GM18502 (cell line): Measurements from ENCODE around the gene TNFAIP2.

Experiments
- ATAC-seq: cut with Tn5 transposase; IDR thresholded peaks from one replicate; pipeline ENCODE4 v1.9.1; 2021; ENCODE audit warnings: mild to moderate bottlenecking; ENCODE audit not compliant: unreplicated experiment, poor library complexity

Gene TNFAIP2, protein sequence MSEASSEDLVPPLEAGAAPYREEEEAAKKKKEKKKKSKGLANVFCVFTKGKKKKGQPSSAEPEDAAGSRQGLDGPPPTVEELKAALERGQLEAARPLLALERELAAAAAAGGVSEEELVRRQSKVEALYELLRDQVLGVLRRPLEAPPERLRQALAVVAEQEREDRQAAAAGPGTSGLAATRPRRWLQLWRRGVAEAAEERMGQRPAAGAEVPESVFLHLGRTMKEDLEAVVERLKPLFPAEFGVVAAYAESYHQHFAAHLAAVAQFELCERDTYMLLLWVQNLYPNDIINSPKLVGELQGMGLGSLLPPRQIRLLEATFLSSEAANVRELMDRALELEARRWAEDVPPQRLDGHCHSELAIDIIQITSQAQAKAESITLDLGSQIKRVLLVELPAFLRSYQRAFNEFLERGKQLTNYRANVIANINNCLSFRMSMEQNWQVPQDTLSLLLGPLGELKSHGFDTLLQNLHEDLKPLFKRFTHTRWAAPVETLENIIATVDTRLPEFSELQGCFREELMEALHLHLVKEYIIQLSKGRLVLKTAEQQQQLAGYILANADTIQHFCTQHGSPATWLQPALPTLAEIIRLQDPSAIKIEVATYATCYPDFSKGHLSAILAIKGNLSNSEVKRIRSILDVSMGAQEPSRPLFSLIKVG

DNA sequence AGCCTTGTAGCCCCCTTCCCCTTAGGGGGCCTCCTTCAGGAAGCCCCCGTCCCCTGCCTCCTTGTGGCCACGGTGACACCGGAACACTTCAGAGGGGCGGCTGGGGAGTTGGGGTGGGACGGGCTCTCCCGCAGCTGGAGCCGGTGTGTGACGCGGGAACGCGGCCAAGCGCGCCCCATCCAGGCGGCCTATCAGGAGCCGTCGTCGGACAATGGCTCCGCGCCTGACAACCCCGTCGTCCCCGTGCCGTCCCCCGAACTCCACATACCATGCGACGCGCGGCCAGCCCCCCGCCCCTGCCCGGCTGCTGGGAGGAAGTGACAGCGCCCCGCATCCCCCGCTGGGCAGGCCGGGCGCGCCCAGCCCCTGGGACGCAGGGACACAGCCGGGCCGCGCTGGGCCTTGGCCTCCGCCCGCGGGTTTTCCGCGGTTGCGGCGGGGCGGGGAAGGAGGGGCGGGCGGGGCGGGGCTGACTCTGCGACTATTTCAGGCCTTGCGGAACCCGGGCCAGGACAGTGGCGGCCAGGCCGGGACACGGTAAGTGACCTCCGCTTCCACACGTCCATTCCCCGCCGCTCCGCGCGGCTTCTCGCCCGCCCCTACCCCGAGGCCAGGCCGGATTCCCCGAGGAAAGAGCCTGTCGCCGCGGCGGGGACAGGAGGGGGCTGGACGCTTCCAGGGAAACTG, at the start of gene TNFAIP2:
TSS of gene TNFAIP2 (plus strand) at position 515 of the 687 bp plus-strand sequence. CDS start 2,997 bp downstream, outside the sequence.
- no peak for ATAC-seq

DNA sequence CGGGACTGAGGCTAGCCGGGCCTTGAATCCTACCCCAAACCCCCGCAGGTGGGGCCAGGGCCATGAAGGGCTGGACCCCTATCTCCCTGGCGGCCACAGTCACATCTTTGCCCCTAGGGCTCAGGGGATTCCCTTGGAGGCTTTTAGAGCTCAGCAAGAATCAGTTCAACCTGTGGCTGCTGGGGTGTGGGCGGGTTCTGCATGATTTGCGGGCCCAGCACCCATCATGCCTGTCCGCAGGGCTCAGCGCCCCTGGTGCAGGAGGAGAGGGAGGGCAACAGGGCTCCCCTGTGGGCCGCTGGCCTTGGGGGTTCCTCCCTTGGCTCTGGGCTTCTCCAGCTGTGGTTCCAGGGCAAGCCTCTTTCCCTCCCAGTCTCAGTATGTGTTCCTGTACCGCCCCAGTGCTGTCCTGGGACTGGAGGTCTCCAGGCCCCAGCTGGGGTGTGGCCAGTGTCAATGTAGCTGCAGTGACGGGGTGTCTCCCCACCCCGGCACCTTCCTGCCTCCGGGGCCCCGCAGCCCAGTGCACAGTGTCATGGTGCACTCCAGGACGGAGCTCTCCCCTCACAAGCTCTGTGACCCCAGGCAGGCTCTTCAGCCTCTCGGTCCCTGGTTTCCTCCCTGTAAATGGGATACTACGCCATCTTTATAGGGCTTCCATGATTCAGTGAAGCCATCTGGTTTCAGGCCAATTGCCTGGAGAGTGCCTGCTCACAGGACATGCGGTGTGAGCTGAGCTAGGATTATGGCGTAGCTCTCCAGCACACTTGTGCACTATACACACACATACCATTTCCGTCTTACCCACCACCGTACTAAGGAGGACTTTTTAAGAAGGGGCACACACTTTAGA, 49.2 kb upstream of the TNFAIP2 start:
- no peak for ATAC-seq

DNA sequence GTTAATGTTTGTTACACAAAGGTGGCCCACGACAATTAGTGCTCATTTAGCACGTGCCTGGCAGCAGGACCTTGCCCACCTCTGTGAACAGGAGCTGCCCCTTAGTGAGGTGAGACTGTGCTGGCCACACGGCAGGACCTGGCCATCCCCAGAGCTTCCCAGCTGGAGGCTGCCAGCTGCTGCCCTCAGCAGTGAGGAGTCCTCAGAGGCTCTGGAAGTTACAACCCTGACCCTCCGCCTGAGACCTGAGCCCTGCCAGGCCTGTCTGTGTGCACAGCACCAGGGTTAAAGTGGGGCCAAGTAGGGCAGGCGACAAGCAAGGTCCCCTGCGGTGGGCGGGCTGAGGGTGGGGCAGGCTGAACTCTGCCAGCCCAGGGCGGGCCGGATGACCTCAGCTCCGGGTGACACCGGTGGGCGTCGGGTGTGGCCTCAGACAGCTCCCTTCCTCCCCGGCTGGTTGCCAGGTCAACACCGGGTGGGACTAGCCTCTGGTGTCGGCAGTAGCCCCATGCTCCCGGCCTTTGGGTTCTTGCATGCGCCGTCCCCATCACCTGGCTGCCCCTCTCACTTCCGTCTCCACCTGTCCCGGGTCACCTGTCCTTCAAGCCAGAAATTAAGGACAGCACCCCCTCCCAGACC, 48.4 kb upstream of the TNFAIP2 start:
- ATAC-seq, result no peak

DNA sequence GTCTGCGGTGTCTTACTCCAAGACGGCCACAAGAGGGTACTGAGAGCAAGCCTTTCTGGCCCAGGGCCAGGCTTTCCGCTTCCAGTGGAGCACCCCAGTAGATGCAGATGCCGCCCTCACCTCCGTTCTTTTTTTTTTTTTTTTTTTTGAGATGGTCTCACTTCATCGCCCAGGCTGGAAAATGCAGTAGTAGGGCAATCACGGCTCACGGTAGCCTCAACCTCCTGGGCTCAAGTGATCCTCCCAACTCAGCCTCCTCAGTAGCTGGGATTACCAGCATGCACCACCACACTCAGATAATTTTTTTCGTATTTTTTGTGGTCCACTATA, 44.9 kb upstream of the TNFAIP2 start:
- ATAC-seq, result peak; percentile 57

DNA sequence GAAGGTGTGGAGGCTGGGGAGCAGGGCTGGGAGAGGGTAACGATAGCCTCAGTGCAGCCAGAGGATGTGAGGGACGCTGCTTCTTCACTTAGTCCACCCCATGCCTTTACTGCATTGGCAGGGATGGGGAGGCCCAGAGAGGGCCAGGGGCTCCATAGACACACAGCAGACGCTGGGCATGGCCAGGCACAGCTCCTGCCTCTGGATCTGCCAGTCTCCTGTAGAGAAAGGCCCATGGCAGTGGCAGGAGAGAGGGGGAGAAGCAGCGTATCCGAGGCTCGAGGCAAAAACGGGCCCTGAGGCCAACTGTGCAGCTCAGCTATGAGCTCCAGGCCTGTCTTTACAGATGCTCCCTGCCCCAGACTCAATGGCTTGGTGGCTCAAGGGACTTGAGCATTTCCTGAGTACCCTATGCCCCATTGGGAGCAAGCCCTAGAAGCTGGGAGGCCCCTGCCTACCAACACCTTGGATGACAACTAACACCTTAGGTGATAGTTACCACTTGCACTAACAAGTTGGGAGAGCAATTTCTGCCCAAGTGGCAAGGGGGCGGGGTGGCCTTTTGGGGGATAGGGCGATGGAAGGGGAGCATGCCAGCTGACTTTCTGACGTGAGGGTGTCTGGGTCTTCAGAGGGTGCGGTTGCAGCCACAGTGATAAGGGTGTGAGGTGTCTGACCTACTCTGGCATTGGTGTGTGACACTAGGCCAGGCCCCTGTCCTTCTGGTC, 44.2 kb upstream of the TNFAIP2 start:
- ATAC-seq, result no peak

DNA sequence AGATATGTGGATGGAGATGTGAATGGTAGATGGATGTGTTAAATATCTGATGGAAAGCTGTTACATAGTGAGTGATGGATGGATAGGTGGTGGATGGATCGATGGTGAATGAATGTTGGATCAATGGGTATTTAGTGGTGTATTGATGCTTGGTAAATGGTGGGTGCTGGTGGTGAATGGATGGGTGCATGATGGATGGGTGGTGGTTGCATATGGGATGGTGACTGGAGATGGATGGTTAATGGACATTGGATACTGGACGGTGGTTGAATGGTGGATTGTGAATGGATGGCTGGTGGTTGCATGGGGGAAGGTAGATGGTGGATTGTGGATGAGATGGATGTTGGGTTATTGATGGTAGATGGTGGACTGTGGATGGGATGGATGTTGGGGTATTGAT, 41.3 kb upstream of the TNFAIP2 start:
- ATAC-seq, result no peak

DNA sequence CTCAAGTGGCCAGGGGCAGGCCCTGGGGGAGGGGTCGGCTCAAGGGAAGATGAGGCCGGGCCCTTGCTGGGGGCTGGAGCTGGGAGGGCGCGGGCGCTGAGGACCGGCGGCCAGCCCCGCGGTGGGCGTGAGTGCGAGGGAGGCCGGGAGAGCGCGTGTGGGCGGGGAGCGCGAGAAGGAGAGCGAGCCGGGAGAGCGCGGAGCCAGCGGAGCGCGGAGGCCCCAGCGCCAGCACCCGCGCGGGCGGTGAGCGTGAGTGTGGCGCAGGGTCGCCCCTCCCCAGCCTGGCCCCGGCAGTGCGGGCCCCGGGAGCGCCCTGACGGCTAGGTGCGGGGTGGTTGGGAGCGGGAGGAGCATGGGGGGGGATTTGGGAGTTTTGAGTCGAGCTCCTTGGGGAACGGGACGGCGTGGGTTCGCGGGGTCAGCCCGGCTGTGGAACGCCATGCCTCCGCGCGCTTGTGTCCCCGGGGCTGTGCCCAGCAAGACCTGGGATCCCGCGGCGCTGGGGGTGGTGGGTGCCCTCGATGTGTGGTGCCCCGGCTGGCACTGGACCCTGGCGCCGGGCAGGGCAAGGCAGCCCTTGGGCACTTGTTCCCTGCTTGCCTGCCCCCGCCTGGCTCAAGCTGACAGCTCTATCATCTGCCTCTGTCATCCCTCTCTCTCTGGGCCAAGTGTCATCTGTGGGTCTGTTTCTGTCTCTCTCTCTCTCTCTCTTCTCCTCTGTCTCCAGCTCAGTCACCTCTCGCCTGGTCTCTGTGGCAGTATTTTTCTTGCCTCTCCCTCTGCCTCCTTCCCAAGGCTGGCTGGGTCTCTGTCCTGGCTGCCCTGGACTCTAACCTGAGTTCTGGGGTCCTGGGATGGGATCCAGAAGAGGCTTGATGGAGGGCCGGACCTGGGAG, 39.0 kb upstream of the TNFAIP2 start, which contains the start of gene LBHD2:
TSS of gene LBHD2 (plus strand) at position 190 of the 899 bp plus-strand sequence. CDS start 1,803 bp downstream, outside the sequence.
- ATAC-seq, result no peak

DNA sequence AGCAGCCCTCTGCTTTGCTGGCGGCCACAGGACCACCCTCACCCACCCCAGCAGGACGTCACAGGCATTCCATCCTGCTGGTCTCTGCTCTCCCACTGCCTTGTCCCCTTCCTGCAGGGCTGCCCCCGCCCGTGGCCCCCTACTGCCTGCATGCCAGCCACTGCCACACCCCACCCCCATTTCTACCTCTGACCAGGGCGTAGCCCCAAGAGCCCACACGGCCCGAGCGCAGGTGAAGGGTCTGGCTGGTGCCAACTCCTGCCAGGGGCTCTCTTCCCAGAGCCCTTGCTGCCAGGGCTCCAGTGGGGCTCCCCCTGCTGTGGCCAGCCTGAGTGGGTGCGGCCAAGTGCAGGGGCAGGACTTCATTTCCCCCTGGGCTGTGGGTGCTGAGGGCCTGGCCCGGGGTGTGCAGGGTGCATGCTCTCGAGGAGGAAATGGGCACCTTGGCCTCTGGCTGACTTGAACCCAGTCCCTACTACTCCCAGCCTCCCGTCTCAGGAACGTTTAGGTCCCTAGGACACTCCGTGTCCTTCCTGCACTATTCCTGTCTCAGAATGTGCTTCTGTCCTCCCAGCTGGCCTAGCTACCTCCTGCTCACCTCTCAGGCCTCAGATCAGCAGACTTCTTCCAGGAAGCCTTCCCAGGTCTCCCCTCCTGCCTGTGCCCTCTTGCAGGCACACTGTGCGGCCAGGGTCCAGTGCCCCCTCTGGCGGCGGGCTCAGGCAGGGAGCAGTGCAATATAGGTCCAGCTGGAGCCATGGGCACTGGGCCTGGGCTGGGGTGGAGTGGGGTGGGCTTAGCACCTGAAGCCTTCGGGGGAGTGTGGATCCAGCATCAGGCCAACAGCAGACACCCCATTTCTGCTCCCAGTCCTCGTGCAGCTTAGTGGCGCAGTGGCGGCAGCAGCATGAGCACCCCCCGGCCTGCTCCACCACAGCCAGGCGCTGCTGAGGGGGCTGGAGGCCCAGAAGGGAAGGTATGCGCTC, 37.9 kb upstream of the TNFAIP2 start:
- ATAC-seq, result no peak

DNA sequence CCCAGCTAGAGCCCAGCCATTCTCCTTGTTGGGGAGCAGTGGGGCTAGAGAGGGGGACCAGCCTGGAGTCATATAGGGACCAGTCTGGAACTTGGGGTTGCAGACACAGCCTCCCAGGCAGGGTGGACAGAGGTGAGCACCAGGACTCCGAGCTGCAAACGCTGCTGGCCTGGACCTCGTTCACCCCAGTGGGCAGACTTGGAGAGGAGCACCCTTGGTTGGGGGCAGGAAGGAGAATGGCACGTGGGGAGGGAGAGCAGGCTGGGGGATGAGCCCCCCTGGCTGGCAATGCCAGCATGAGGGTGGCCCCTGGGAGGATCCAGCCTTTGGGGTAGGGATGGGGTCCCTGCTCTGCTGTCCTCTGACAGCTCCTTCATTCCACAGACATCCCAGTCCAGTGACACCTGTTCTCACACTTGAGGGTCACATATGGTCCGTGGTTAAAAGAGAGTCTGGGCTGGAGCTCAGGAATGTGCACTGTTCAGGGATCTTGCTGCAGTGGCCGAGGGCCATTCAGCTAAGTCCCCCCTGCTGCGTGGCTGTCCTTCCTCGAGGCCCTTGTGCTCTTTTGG, 36.4 kb upstream of the TNFAIP2 start:
- no peak for ATAC-seq

DNA sequence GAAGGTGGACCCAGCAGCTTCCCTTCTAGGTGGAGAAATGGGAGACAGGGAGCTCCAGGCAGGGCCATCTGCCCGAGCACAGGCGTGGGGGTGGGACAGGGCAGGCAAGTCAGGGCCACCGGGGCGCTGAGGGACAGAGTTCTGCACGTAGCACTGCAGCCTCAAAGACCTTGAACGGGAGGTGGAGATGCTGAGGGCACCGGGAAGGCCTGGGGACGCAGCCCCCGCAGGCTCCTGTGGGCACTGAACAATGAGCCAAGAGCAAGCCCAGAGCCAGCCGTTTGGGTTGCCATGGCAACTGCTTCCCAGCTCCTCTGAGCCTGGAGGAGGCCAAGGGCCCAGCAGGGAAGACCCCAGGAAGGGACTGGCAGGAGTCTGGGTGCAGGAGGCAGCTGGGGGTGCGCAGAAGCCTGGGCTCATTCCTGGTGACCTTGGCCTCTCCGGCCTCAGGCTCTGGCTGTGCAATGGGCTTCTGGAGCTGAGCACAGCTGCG, 35.9 kb upstream of the TNFAIP2 start:
- no peak for ATAC-seq

DNA sequence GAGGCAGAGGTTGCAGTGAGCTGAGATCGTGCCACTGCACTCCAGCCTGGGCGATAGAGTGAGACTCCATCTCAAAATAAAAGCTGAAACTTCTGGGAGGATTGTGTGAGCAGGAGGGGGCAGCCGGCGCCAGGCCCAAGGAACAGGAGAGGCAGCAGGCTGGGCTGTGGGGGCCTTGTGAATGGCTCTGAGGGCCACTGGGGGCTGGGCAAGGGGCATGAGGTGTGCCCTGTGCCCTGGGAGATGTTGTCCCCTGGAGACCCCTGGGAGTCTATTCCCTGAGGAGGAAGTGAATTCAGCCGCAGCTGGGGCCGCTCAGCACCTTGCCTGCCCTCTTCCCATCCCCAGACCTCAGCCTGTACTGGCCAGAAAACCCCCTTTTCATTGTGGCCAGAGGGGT, 34.3 kb upstream of the TNFAIP2 start:
- ATAC-seq, result no peak

DNA sequence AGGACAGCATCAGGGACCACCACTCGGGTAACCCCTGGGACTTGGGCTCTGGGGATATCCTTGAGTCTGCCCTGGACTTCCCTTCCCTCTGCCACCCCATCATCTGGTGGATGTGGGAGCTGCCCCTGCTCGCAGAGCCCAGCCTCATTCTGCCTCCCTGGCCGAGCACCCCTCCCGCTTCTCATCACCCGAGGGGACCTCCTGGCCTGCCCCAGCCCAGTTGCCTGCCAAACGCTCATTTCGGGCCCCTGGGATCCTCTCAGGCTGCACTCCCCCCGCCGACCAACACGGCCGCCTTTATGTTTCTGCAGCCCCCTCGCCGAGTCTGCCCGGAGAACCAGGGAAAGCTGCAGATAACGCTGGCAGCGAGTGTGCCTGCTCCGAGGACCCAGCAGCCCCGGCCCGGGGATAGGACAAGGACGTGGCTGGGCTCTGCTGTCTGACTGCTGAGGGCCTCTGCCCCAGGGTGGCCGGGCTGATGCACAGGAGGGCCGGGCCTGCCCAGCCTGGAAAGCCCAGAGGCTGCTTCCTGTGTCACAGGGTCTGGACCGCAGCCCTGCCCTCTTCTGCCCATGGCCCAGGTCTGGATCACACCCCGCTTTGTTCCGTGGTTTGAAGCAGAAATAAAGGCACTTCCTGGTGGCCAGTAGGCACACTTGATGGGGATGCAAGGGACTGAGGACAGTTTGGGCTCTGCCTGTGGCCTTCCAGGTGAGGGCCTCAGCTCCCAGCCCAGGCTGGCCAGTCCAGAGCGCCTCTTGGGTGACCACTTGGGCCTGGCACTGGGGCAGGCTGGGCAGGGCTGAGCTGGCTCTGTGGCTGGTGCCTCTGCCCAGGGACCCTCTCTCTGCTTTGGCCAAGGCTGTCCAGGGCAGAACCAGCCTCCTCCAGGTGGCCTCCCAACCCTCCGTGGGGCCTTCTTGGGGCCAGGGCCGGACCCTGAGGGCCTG, 33.6 kb upstream of the TNFAIP2 start:
- ATAC-seq, result no peak

DNA sequence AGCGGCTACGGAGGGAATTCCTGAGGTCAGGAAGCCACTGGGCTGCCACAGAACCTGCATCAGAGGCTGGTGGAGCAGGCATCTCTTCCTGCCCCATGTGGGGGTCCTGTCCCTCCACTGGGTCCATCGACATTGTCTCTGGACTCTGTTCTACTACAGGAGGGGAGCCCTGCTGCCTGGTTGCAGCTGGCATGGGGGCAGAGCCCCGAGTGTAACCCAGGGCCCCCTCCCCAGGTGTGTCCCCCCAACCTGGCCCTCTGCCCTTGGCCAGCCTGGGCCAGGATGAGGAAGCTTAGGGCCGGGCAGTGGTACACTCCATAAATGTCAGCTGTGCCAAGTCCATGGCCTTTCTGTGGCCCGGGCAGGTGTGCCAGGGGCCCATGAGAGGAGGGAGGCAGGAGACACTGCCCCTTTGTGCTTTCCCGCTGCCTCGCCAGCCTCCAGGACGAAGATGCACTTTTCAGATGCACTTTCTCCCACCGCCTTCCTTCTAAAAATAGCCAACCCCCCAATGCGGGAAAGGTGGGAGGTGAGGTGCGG, 32.7 kb upstream of the TNFAIP2 start:
- ATAC-seq, result no peak

DNA sequence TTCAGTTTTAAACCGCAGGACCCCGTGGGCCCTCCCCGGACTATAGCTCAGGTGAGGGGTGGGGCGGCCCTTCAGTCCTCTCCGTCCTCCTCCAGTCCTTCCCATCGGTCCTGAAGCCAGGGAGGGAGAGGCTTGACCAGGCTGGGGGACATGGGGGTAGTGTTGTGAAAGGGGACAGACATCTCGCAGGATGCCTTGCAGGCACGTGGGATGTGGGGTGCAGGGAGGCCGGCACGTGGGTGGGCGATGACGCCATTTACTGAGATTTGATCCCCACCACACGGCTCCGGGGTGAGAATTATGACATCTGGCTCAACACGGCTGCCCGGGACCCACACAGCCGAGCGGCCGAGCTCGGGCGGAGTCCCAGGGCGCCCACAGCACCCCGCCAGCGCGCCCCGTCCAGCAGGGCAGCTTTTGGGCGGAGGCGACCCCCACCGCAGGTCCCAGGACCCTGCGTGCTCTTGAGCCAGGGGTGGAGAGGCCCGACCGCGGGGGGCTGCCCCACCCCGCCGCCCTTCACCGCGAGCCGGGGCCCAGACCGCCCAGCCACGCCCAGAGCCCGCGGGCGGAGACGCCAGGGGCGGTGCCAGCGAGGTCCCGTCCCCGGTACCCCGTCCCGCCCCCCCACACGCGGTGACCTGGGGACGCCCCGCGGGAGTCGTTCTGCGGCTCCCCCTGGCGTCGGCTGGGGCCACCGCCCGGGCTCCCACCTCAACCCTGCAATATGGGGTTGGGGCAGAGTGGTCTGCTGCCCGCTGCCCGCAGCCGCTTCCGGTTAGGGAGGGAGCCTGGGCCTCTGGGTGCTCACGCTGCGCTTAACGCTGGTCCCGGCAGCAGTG, 32.0 kb upstream of the TNFAIP2 start:
- ATAC-seq, result peak; percentile 71
